Hematopoietic multipotent progenitor cell (in vitro differentiated cells): ENCODE results near the gene APLP2. TPM values are rescaled to one million over a fixed set of nuclear protein-coding genes. Genes with fewer than 3 reads are reported as not detected.

Experiments
- DNase-seq, 3 donors: peaks; one replicate each; pipeline ENCODE4 v3.0.0-alpha.2; 2011 to 2015; ENCODE audit warnings: low read depth in 2 of 3, low spot score in 2 of 3
- total RNA-seq: library from RNA; depleted of rRNA; stranded (reverse); fragments of >200 nt; gene quantifications from one replicate; pipeline ENCODE4 v1.2.3, GENCODE V29; 2012

Gene APLP2
- total RNA-seq, 1 donor = 337 TPM

DNA sequence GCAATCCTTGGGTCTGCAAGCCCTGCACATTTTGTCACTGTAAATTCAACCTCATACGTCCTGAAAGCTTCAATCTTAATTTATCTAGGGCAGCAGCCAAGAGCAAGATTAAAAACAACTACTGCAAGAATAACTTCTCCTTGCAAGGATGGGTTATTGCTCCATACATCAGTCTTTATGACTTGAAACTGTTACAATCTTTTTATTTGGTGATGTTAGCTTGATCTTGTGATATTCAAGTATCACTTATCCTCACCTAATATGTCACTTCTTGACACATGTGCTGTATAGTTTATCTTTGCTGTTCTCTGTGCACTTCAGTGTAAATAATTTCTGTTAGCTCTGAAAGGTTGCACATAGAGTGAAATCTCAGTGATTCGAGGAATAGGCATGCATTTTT, 14.7 kb upstream of the APLP2 start:
- no peak for DNase-seq

DNA sequence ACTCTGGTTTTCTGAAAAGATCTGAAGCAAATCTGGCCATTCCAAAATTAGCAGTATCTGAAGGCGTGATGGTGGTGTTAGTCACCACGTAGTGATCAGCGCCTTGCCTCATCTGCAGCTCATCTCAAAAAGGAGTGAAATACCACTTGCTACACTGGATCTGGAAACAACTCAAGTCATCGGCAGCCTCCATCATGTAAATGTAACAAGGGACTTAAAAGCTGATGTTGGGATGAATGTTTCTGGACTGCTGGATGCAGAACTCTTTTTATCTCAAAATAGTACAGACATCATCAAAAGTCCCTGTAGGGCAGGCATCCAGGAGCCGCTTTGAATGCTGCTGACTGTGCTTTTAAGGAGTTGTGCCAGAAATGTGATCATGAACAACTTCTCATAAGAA, 14.1 kb upstream of the APLP2 start:
- no peak for DNase-seq

DNA sequence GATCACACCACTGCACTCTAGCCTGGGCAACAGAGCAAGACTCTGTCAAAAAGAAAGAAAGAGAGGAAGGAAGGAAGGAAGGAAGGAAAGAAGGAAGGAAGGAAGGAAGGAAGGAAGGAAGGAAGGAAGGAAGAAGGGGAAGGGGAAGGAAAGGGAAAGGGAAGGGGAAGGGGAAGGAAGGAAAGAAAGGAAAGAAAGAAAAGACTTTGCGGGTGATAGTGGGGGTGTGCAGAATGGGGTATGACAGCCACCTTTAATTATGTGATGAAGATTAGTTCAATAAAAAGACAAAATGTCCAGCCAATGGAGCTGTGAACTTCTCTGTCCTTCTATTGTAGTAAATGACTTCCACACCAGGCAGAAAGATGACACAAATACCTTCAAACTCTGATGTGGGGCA, 8.7 kb upstream of the APLP2 start:
- DNase-seq = no peak

DNA sequence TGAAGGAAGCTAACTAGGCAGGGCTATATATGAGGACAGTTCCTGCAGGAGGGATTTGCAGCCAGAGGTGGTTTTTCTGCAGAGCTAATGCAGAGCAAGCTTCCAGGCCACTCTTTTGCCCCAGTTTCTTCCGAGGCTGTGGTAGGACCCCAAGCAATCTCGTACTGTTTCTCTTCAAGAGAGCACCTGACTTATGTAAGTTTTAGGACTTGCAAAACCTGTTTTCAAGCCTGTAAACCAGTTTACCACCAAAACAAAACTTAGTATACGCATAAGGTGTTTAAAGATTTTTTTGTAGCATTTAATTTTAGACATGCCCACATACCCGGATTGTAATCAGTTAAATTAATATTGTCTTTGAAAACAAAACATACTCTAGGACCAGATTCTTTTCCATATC, 7.7 kb upstream of the APLP2 start:
- no peak for DNase-seq

DNA sequence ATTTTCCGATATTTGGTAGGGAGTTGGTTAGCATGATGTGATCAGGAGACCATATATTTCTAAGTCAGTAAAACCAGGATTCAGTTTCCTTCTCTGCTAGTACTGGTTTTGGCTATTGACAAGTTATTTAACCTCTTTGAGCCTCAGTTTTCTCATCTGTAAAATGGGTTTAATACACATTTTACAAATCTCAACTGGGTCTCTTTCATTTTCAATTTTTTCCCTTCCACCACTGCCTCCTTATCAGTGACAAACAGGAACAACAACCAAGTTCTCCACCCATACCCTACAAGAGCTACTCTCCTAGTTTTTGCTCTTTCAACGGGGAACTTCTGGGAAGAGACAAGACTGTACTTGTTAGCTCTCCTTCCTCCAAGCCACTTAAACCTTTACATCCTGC, 6.2 kb upstream of the APLP2 start:
- no peak for DNase-seq

DNA sequence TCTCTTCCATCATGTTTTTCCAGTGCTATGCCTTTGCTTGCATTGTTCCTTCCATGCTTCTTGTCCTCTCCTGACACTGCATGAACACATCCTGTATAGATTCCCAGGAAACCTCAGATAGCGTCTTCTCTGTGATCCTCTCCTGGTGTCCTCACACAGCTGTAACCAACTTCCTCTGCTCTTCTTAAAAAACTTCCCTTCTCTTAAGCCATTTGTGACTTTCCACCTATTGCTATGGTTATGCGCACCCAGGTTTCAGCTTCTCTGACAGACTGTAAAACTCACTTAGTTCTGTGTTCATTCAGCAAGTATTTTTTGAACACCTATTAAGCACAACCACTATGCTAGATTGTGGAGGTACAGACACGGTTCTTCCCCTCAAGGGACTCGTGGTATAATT, 5.1 kb upstream of the APLP2 start:
- no peak for DNase-seq

DNA sequence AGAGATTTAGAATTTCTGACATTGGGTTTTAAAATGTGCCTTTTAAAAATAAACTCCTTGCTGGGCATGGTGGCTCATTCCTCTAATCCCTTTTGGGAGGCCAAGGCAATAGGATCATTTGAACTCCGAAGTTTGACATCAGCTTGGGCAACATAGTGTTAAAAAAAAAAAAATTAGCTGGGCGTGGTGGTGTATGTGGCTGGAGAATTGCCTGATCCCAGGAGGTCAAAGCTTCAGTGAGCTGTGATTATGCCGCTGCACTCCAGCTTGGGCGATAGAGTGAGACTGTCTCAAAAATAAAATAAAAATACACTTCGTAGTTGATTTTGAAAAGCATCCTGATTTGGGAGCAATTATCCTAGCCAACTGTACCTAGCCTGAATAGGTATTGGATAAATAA, 3.4 kb upstream of the APLP2 start:
- no peak for DNase-seq

DNA sequence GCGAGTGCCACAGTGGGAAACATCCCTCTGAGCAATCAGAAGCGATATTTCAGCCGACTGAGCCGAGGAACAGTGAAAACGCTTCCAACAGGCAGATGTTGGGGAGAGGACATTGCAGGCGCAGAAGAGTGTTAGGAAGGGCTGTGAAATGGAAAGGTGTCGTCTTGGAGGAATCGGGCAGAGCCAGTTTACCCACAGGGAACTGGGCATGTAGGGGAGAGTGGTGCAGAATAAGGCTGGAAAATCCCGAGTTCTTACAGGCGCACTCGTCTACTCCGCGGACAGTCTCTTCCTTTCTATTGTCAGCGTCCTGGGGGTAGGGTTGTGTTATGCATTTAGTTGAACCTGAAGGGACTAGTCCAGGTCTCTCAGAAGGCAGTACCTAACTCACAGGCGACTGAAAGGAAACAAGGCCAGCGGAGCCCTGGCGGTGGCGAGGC, 1.1 kb upstream of the APLP2 start:
- no peak for DNase-seq

DNA sequence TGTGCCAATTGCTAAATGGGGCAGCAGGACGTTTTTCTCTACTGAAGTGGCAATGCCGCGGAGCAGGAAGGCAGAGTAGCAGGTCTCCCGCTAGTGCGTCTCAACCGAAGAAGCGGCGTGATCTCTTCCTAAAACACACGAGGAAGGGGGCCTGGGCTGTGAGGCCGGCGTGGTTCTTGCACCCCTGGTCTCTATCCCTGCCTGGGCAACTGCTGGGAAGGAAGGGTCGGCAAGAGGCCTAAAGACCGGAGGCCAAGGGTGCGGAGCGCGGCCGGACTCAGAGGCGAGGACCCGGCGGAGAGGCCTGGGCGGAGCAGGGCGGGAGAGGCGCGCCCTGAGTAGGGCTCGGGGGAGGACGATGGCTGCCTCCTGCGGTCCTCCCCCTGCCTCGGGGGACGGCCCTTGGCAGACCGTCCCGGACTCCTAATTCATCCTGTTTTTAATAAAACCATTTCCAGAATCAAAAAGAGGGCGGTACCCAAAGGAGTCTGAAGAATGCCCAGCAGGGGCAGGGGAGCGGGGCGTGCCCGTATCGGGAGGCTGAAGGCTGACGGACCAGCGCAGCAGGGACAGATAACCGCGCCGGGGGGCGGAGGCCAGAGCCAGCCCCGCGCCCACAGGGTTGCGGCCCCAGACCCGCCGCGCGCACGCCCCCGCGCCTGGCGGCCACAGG, 572 bp upstream of the APLP2 start:
- peak in 2 of 3 donors; percentile 63 to 87 for DNase-seq

DNA sequence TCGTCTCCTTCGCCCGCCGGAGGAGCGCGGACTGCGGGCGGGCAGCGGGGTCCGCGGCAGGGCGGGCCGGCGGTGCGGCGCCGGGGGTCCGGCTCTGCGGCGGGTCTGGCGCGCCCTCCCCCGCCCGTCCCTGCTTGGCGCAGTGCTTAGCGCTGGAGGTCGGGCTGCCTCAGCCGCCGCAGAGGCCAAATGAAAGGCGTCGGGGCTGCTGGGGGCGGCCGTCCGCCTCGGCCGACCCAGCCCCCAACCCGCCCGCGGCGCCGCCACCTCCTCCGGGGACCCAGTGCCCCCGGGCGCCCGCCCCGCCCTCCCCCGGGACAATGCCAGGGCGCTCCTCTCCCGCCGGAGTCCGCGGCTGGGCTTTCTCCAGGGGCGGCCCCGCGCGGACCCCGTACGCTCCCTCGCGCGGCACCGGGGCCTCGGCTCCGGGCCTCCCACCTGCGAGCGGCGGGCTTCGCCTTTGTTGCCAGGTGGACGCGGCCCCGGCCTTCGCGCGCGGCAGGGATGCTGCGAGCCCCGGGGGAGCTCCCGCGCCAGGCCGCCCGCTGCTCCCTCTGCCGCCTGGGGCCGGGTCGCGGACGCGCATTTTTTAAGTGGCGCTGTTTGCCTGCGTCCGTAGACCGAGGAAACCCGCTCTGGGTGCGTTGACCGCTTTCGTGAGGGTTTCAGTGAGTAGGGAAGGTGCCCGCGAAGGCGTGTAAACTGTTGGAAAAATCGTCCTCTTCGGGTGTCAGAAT, 583 bp downstream of the APLP2 start:
- peak in 2 of 3 donors; percentile 19 to 44 for DNase-seq

DNA sequence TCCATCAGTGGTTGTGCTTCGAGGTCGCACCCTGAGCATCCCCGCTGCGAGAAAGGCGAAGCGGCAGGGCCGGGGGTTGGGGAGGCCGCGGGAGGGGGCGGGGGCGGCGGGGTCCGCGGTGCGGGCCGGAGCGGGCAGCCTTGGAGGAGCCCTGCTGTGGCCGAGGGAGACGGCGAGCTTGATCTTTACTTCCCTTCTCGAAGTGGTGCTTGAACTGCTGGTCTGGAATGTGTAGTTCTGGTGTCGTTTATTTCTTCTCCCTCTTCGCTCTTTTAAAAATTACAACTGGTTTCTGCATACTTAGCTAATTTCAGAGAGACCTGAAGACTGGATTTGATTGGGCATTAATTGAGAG, 1.1 kb downstream of the APLP2 start:
- no peak for DNase-seq

DNA sequence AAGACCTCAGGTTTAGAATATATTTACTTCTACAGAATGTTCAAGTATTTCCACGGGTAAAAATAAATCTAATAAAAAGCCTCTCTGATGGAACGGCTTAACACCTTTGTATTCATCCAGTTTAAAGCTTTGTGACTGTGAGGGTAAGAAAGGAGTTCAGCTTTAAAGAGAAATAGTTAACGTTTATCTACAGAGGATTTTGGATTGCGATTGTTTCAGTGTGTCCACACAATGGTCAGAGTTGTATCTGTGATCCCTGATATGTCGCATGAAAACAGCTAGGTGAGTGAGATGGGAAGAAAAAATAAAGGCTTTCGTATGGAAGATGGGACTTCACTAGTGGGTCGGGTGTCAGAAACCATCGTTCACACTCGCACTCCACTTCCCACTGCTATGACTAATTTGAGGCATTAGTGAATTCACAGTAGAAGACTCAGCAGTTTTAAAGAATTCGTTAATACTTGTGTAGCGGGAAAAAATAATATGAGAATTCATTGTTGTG, 1.6 kb downstream of the APLP2 start:
- DNase-seq = peak in 1 of 3 donors; percentile 36

DNA sequence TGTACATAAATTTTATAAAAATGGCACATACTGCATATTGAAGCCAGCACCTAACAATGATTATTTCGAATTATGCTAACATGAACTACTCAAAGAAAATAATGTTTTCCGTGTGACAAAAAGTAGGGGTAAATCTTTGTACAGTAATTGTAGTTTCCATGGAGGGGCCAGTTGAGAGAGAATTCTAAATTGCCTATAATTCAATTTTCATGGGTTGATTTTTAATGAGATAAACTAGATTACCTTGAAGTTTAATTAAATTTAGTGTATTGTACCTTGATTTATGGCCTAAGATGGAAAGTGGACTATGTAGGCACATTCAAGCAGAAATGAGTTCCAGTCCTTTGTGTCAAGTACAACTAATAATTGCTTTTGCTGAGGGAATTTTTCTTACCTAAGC, 5.0 kb downstream of the APLP2 start:
- DNase-seq = no peak

DNA sequence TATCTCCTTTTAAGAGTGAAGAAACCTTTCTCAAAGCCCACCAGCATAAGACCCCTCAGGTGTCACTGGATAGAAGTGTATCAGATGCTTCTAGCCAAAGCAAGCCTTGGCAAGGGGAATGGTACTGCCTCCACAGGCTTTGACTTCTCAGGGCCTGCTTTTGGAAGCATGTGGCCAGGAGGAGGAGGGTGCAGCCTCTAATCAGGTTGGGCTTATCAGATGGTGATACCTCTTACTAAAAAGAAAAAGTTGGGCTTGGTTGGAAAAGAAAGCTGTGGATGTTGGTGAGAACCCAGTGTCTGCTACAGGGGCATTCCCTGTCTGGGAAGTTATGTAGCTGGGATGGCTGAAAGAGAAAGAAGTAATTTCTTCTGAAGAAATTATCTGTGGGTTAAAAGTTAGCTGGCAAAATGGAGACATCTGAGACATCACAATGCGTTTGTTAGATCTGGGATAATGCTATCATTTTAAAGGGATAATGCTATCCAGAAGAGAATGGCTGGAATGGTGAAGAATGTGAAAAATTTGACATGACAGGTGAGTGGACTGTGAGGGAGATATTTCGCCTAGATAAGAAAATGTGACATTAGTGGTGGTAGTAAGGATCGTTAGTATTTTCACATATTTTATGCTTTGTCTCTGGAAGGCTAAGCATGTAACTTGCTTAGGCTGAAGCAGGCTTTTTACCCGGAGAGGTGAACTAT, 7.2 kb downstream of the APLP2 start:
- DNase-seq = no peak

DNA sequence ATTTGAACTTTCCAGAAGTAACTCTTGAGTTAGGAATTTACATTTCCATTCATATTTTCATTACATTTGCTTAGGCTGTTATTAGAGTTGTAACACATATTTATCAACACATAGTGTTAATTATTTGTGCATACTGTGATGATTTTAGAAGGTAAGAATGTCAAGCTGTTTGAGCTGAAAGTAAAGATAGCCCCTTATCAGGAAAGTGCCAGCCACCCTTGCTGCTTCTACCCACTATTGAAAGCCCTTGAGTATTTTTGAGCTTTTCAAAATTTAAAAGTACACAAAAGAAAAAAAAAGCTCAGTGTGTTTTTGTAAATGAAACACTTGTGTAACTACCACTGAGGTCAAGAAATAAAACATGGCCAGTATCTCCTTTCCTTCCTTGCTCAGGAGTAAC, 8.0 kb downstream of the APLP2 start:
- DNase-seq = peak in 1 of 3 donors; percentile 45

DNA sequence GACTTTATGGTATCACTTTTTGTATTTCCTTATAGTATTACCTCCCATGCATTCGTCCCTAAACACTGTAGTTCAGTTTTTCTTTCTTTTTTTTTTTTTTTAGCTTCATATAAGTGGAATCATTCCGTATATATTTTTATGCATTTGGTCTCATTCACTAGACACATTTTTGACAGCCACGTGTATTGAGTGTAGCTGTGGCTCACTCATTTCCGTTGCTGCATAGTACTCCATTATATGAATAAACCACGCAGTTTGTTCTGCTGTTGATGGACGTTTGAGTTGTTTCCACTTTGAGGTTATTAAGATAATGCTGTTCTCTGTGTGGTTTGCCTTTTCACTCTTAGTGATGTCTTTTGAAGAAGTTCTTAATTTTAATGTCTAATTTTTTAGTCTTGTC, 8.4 kb downstream of the APLP2 start:
- no peak for DNase-seq

DNA sequence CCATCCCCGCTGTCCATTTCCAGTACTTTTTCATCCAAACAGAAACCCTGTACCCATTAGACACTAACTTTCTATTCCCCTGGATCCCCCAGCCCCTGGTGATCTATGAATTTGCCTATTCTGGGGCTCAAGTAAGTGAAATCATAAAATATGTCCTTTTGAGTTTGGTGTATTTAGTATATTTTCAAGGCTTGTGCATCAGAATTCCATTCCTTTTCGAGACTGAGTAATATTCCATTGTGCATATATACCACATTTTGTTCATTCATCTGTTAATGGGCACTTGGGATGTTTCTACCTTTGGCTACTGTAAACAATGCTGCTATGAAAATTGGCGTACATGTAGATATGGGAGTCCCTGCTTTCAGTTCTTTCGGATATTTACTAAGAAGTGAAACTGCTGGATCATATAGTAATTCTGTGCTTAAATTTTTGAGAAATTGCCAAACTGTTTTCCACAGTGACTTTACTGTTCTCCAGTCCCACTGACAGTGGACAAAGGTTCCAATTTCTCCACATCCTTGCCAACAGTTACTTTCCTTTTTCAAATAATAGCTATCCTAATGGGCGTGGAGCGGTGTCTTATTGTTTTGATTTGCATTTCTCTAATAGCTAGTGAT, 16.1 kb downstream of the APLP2 start:
- no peak for DNase-seq

DNA sequence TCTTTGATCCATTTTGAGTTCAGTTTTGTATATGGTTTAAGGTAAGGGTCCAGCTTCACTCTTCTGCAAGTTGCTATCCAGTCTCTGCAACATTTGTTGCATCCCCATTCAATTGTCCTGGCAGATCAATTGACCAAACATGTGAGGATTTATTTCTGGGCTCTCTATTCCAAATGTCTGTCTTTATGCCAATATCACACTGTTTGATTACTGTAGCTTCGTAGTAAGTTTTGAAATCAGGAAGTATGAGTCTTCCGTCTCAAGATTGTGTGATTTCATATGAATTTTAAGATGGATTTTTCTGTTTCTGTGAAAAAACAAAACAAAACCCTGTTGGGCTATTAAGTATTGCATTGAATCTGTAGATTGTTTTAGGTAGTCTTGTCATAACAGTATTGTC, 17.0 kb downstream of the APLP2 start:
- no peak for DNase-seq

DNA sequence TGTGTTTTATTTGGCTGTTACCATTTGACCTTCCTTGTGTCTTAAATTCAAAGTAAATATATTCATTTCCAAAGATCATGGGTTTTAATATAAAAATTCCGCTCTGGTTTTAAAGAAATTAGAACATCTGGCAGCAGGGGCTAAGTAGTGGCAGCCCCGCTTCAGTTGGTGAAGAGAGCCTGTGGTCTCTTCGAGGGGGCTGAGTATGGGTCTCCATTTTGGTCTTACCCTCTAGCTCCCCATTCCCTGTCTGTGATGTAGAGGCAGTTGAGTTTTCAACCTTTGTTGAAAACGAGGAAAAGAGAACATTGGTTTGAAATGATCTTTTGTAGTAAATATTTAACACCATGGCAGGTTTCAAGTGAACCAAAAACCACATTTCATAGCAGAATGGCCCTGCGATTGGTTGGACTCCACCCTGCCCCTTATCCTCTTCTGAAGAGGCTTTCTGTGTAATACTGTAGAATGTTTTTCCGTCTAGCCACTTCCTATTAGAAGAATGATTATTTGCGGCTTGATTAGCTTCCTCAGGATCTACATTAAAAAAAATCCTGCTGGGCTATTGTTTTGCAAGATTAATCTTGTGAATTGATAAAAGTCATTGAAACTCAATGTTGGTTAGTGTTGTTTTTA, 17.7 kb downstream of the APLP2 start:
- DNase-seq = no peak

DNA sequence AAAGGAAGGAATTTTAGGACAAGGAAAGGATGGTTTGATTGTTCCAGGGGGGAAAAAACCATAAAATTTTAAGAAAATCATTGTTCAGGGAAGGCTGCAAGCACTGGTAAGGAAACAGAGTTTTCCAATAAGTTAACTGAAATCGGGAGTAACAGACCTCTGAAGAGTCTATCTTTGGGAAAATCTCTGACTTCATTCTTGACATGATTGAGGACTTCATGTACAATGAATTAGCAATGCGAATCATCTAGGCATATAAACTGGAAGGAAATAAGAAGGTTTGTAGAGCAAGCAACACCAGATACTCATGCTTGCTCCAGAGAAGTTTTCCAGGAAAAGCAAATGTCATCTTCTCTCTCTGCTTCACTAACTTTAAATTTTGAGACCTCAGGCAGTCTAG, 18.5 kb downstream of the APLP2 start:
- no peak for DNase-seq
